ENCODE measurements around the gene MSANTD2. TPM values are rescaled to one million over a fixed set of nuclear protein-coding genes. Genes with fewer than 3 reads are reported as not detected.

The MSANTD2 gene
- total and polyA plus RNA-seq, 2 donors (not counting 1 experiment from before 2014, with no cell fraction given): 11.1 to 26.8 TPM

- POLR2A ChIA-PET: interaction anchor here (1.1 kb wide), 1 partner anchor 82 kb away, joined by 3 read pairs; the partner anchor contains the start of genes SIAE and SPA17
- Mint-ChIP-seq H3K27ac (no peak overlapping the region), H3K4me3 (no peak overlapping the region), H3K27me3 (peaks cover 11% of the 10 kb centered on the region), H3K9me3 (ENCODE audit: insufficient read depth) (no peaks in the 10 kb centered on the region), H3K4me1 (peaks cover 26% of the 10 kb centered on the region)
- no peaks in the 10 kb centered on the region for H3K36me3 ChIP-seq (replicated peaks in 1 of 2; ENCODE audit: control extremely low read depth in 1 of 2, control insufficient read depth in 1 of 2, extremely low read depth in 1 of 2, insufficient read depth in 2 of 2, low read length in 1 of 2)
- CTCF ChIA-PET: interaction anchor here (0.7 to 11.1 kb wide), 5 partner anchors 6 to 86 kb away, joined by 3 to 153 read pairs (median 13); partner anchors contain the start of gene VSIG2
- 98% methylated on average over 5 of the region's 9 CpGs for WGBS (ENCODE audit: insufficient coverage)
- H3K27me3 ChIP-seq (replicated peaks in 1 of 4; ENCODE audit: control extremely low read depth in 1 of 4, control insufficient read depth in 3 of 4, insufficient read depth in 4 of 4, low read length in 3 of 4): peaks cover 0 to 17% (median 8%) of the 10 kb centered on the region in 4 experiments
- H3K4me1 ChIP-seq (ENCODE audit: control insufficient read depth in 2 of 2, insufficient read depth in 2 of 2, low read length in 2 of 2): peaks cover 32 to 40% of the 10 kb centered on the region in 2 donors
- H3K27ac ChIP-seq (ENCODE audit: low read length in 2 of 2): no peak overlapping the region
- no peak overlapping the region for H3K4me2 ChIP-seq (replicated peaks; ENCODE audit: low read depth, low read length, poor library complexity, severe bottlenecking)
- H4K20me1 ChIP-seq (ENCODE audit: control insufficient read depth, insufficient read depth, low read length, poor library complexity, severe bottlenecking): peaks cover 3% of the 10 kb centered on the region
- H3K79me2 ChIP-seq (ENCODE audit: control insufficient read depth, insufficient read depth, low read length): peaks cover 25% of the 10 kb centered on the region
- ATAC-seq (ENCODE audit: low read depth) (no peak), DNase-seq (no peak)
- H2AFZ ChIP-seq (ENCODE audit: insufficient read depth, low read depth, low read length, poor library complexity, severe bottlenecking): no peak overlapping the region
- peaks cover 0 to 3% (median 0%) of the 10 kb centered on the region in 3 donors for H3K9me3 ChIP-seq (ENCODE audit: control extremely low read depth in 1 of 3, control insufficient read depth in 2 of 3, insufficient read depth in 1 of 3, low read length in 2 of 3)
- H3K9ac ChIP-seq (ENCODE audit: low read length): no peak overlapping the region
- TF ChIP-seq EZH2 (IDR thresholded peaks at IDR 0.05; ENCODE audit: borderline replicate concordance, insufficient read depth, low read depth, low read length, poor library complexity, severe bottlenecking) (no peak), CTCF (IDR thresholded peaks at IDR 0.05) (no peak)
- no peak overlapping the region for H3K4me3 ChIP-seq (ENCODE audit: control extremely low read depth in 1 of 5, extremely low read depth in 1 of 5, insufficient read depth in 1 of 5, low read depth in 2 of 5, low read length in 4 of 5)
- intact Hi-C loops (cut with micrococcal nuclease): no loop called here
These were observed 44.0 kb downstream of the MSANTD2 start for GRCh38 chr11:124756033-124756752.

DNA sequence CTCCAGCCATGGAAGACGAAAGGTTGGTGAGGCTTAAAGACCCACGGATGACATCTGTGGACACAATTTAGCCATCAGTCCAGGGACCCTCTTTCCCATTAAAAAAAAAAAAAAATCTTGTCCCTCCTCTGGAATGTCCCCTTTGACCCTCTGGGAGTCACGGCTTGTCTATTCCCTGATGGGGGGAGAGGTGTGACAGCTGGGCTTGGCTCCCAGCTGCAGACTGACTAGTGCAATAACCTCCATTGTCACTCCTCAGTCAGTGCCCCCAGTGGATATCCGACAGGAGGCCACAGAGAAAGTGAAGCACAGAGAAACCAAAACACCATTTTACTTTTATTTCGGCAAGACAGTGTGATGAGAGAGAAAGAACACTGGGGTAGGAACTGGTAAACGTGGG lies 45.5 kb downstream of the MSANTD2 start:
- no peak overlapping the region for H3K27ac Mint-ChIP-seq

More for the DNA sequence above, 45.5 kb downstream of the MSANTD2 start:
- no peak overlapping the region for H3K27ac ChIP-seq (ENCODE audit: low read length in 2 of 2)
- no peak overlapping the region for H3K4me3 ChIP-seq (ENCODE audit: control extremely low read depth in 1 of 5, extremely low read depth in 1 of 5, insufficient read depth in 1 of 5, low read depth in 2 of 5, low read length in 4 of 5)
- no peaks in the 10 kb centered on the region for H3K36me3 ChIP-seq (replicated peaks in 1 of 2; ENCODE audit: control extremely low read depth in 1 of 2, control insufficient read depth in 1 of 2, extremely low read depth in 1 of 2, insufficient read depth in 2 of 2, low read length in 1 of 2)
- ChIA-PET POLR2A (interaction anchor here (1.0 kb wide), 1 partner anchor 43 kb away, joined by 3 read pairs; no protein-coding TSS in a partner anchor), CTCF (interaction anchor here (1.4 to 9.8 kb wide), 4 partner anchors 7 to 85 kb away, joined by 3 to 153 read pairs (median 15); partner anchors contain the start of gene ESAM)
- ATAC-seq (ENCODE audit: low read depth): no peak
- TF ChIP-seq EZH2 (IDR thresholded peaks at IDR 0.05; ENCODE audit: borderline replicate concordance, insufficient read depth, low read depth, low read length, poor library complexity, severe bottlenecking): no peak
- no peak for TF ChIP-seq CTCF (IDR thresholded peaks at IDR 0.05)
- H3K4me1 ChIP-seq (ENCODE audit: control insufficient read depth in 2 of 2, insufficient read depth in 2 of 2, low read length in 2 of 2): peaks cover 25 to 34% of the 10 kb centered on the region in 2 donors
- H2AFZ ChIP-seq (ENCODE audit: insufficient read depth, low read depth, low read length, poor library complexity, severe bottlenecking): no peak overlapping the region
- Mint-ChIP-seq H3K4me3 (no peak overlapping the region), H3K27me3 (peaks cover 11% of the 10 kb centered on the region), H3K9me3 (ENCODE audit: insufficient read depth) (no peaks in the 10 kb centered on the region), H3K4me1 (peaks cover 23% of the 10 kb centered on the region)
- intact Hi-C loops (cut with micrococcal nuclease): no loop called here
- H3K79me2 ChIP-seq (ENCODE audit: control insufficient read depth, insufficient read depth, low read length): peaks cover 17% of the 10 kb centered on the region
- H3K9me3 ChIP-seq (ENCODE audit: control extremely low read depth in 1 of 3, control insufficient read depth in 2 of 3, insufficient read depth in 1 of 3, low read length in 2 of 3): peaks cover 0 to 3% (median 0%) of the 10 kb centered on the region in 3 donors
- no peaks in the 10 kb centered on the region for H4K20me1 ChIP-seq (ENCODE audit: control insufficient read depth, insufficient read depth, low read length, poor library complexity, severe bottlenecking)
- 100% methylated on average over 3 of the region's 6 CpGs for WGBS (ENCODE audit: insufficient coverage)
- DNase-seq: no peak
- peaks cover 0 to 16% (median 7%) of the 10 kb centered on the region in 4 experiments for H3K27me3 ChIP-seq (replicated peaks in 1 of 4; ENCODE audit: control extremely low read depth in 1 of 4, control insufficient read depth in 3 of 4, insufficient read depth in 4 of 4, low read length in 3 of 4)
- H3K4me2 ChIP-seq (replicated peaks; ENCODE audit: low read depth, low read length, poor library complexity, severe bottlenecking): no peak overlapping the region
- H3K9ac ChIP-seq (ENCODE audit: low read length): no peak overlapping the region

All from B cell (primary cell).